Head of caudate nucleus (tissue), 42 donors: ENCODE results near the gene BICDL2.

ENCODE experiments used
- DNase-seq, 42 donors: peaks; one replicate each; pipeline versions ENCODE4 v3.0.0 to v3.0.0-alpha.2; 2020 to 2021; ENCODE audit warnings: mixed read lengths in 7 of 42
- intact Hi-C: fragments of 100-400 bp; cut with DNase I; formaldehyde crosslinking; loops from one replicate; pipeline ENCODE4 v1.15.0; 2022

BICDL2 gene

GRCh38 chr16:2980227-2981176, 56.2 kb downstream of the BICDL2 start, which contains the start of gene PKMYT1:
Gene PKMYT1 (minus strand): TSS chr16:2980446. CDS start chr16:2979657, 789 bp downstream.
- intact Hi-C loops, result no loop called here
- DNase-seq, result peak; percentile 72 to 97 (median 91)

GRCh38 chr16:2979669-2980226, 57.0 kb downstream of the BICDL2 start:
- intact Hi-C loops, result no loop called here
- no peak for DNase-seq
